Gastroesophageal sphincter (tissue), 3 donors: ENCODE results near the gene DND1.

Source experiments
- EP300 ChIP-seq: sonication (generic); formaldehyde crosslinking; IDR thresholded peaks from one replicate; pipeline ENCODE4 v1.6.1; 2017; ENCODE audit warnings: antibody characterized with exemption, mild to moderate bottlenecking
- POLR2A ChIP-seq, 2 donors: fragments of 450-650 bp; IDR thresholded peaks; one replicate each; pipeline ENCODE4 v1.6.1; 2017; ENCODE audit warnings: antibody characterized with exemption in 2 of 2, mild to moderate bottlenecking in 2 of 2, moderate library complexity in 1 of 2
- POLR2AphosphoS5 ChIP-seq: sonication (generic); formaldehyde crosslinking; IDR thresholded peaks from one replicate; pipeline ENCODE4 v1.6.1; 2017; ENCODE audit warnings: antibody characterized with exemption
- TF ChIP-seq, protein P1 (sequence below), 4 experiments: fragments of 200-600 bp in 2 of 4; fragments of 450-650 bp in 2 of 4; sonication (generic) in 1 of 4; IDR thresholded peaks; one replicate each; pipeline ENCODE4 v1.5.1; 2017 to 2019; ENCODE audit warnings: antibody characterized with exemption in 4 of 4, mild to moderate bottlenecking in 2 of 4, moderate library complexity in 2 of 4

DNA sequence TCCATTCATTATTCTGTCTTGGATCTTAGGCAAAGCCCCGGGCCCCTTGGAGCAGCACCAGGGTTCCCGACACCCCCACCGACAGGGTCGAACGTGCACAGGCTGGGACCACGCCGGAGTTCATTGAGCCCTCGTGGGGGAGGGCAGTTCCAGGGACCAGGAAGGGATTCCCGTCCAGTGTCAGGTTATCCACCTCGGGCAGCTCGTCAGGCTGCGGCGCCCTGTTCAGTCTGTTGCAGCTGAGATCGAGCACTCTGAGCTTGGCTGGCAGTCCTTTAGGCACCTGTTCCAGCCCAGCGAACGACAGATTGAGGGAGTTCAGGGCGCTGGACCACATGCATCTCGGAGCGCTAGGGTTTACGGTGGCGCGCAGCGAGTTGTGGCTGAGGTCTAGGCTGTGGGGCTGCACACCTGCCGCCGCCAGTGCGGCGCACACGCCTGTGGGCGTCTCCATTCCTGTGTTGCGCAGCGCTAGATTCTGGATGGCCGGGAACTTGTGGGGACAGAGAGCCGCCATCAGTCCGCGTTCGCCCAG, 41.5 kb downstream of the DND1 start:
- TF ChIP-seq POLR2A (IDR thresholded peaks at IDR 0.05) (no peak), EP300 (no peak), POLR2AphosphoS5 (no peak)
- TF ChIP-seq, protein P1, sequence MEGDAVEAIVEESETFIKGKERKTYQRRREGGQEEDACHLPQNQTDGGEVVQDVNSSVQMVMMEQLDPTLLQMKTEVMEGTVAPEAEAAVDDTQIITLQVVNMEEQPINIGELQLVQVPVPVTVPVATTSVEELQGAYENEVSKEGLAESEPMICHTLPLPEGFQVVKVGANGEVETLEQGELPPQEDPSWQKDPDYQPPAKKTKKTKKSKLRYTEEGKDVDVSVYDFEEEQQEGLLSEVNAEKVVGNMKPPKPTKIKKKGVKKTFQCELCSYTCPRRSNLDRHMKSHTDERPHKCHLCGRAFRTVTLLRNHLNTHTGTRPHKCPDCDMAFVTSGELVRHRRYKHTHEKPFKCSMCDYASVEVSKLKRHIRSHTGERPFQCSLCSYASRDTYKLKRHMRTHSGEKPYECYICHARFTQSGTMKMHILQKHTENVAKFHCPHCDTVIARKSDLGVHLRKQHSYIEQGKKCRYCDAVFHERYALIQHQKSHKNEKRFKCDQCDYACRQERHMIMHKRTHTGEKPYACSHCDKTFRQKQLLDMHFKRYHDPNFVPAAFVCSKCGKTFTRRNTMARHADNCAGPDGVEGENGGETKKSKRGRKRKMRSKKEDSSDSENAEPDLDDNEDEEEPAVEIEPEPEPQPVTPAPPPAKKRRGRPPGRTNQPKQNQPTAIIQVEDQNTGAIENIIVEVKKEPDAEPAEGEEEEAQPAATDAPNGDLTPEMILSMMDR (IDR thresholded peaks at IDR 0.05), result no peak
